Activated naive CD4-positive, alpha-beta T cell treated with anti-CD3 and anti-CD28 coated beads, Interleukin-2, amount 50 U/mL, for 72 hours (primary cell): ENCODE results near the gene FASTKD1. TPM values are rescaled to one million over a fixed set of nuclear protein-coding genes. Genes with fewer than 3 reads are reported as not detected.

Experiments
- ATAC-seq, 2 donors: fragments of 150-1000 bp; cut with Tn5 transposase; 2 replicates each; pipeline ENCODE4 v1.10.0; 2021; ENCODE audit warnings: mild to moderate bottlenecking in 2 of 2, moderate library complexity in 2 of 2
- DNase-seq, 2 donors: peaks; one replicate each; pipeline ENCODE4 v3.0.0; 2021 to 2022; ENCODE audit warnings: low spot score in 2 of 2
- H3K27ac Mint-ChIP-seq, 2 donors: one replicate each; pipeline ENCODE4 v1.8.0; 2022; ENCODE audit warnings: mild to moderate bottlenecking in 2 of 2, mixed read lengths in 2 of 2
- H3K36me3 Mint-ChIP-seq, 2 donors: one replicate each; pipeline ENCODE4 v1.8.0; 2022; ENCODE audit warnings: mixed read lengths in 2 of 2
- H3K9me3 Mint-ChIP-seq, 2 donors: one replicate each; pipeline ENCODE4 v1.8.0; 2022; ENCODE audit warnings: mixed read lengths in 2 of 2
- total RNA-seq, 2 donors: library from RNA; stranded (reverse); gene quantifications; one replicate each; pipeline ENCODE4 v1.2.3, GENCODE V29; 2022

FASTKD1 gene
- total RNA-seq, 2 donors from 2014 or later, result 30.4 to 63.3 TPM

DNA sequence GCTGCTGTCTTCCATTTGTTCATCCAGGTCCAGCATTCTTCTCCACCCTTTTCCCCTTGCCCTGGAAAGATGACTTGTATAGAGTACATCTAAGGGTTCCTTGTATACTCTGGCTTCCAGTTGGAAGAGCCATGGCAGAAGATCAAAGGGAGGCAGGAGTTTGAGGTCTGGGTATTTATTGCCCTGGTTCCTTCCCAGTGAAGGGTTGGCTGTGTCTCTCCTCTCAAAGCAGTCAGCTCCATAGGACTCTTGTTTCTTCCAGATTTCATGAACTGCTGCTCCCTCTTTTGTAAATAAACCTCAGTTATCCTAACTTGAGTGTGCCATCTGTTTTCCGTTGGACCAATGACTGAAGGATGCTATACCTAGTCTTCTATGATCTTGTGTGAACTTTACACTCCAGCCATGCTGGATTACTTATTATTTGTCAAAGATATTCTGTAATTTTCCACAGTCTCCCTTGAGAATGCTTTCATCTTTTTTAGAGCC lies 88.0 kb downstream of the FASTKD1 start:
- Mint-ChIP-seq H3K27ac (no peak overlapping the region), H3K36me3 (no peaks in the 10 kb centered on the region), H3K9me3 (no peaks in the 10 kb centered on the region)
- DNase-seq (no peak), ATAC-seq (no peak)

DNA sequence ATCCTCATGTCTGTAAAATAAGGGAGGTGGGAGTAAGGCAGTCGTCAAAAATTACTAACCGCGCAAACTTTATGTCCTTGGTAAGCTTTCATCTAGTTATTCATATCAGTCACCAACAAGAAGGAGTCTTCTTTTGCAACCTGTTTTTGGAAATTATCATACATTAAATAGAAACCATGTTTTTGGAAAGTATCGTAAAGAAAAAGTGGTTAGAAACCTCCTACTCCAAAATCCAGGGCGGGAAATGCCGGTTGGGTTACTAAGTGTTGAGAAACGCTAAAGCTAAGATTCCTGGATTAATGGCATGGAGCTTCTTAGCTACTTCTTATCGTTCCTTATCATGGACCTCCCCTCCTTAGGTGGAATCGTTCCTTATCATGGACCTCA lies 93.6 kb downstream of the FASTKD1 start:
- no peak for ATAC-seq
- DNase-seq, result no peak
- Mint-ChIP-seq H3K27ac (peak overlapping the region; percentile 84 to 87), H3K9me3 (no peaks in the 10 kb centered on the region), H3K36me3 (no peaks in the 10 kb centered on the region)

Other genes with a start within 250 kb of the FASTKD1 start
- gene LRP2, start 211.3 kb downstream of the FASTKD1 start, total RNA-seq, result 1 to 10 TPM in 1 of 2 donors, under 1 TPM in 1; 0.02 to 2.6 TPM
- gene BBS5, start 94.4 kb downstream of the FASTKD1 start, total RNA-seq, result 1 to 10 TPM; 2.0 to 3.5 TPM
- gene KLHL41, start 64.2 kb downstream of the FASTKD1 start, total RNA-seq, result not detected
- 10 to 100 TPM; 55.3 to 76.8 TPM for gene PPIG, start 10.5 kb upstream of the FASTKD1 start, total RNA-seq
- not detected for gene CFAP210, start 120.5 kb upstream of the FASTKD1 start, total RNA-seq
- gene PHOSPHO2, start 120.6 kb upstream of the FASTKD1 start, total RNA-seq, result 1 to 10 TPM; 1.4 to 3.4 TPM
- 1 to 10 TPM; 1.1 to 9.3 TPM for gene KLHL23, start 160.0 kb upstream of the FASTKD1 start, total RNA-seq
- 10 to 100 TPM; 41.8 to 96.6 TPM for gene SSB, start 225.0 kb upstream of the FASTKD1 start, total RNA-seq